Mesenchymal stem cell (in vitro differentiated cells and primary cell): ENCODE results near the gene PRSS50.
A peak's percentile ranks its signal among the peaks of the same experiment; 100 is the strongest.

ENCODE experiments used
- DNase-seq: peaks from one replicate; pipeline ENCODE4 v3.0.0-alpha.2; 2013
- H2AFZ ChIP-seq: one replicate; pipeline ENCODE4 v1.6.1; 2013; ENCODE audit warnings: low read depth, mild to moderate bottlenecking, control low read depth, inconsistent platforms, low read length, moderate library complexity
- H2AK5ac ChIP-seq: 2 replicates; pipeline ENCODE4 v1.6.1; 2013; ENCODE audit warnings: low read length, moderate library complexity, mild to moderate bottlenecking, inconsistent platforms; ENCODE audit not compliant: severe bottlenecking
- H2BK120ac ChIP-seq: one replicate; pipeline ENCODE4 v1.6.1; 2013; ENCODE audit warnings: low read depth, mild to moderate bottlenecking, inconsistent platforms, low read length, moderate library complexity
- H2BK12ac ChIP-seq, 2 experiments: one replicate each; pipeline ENCODE4 v1.6.1; 2013; ENCODE audit warnings: inconsistent platforms in 2 of 2, low read length in 2 of 2, mild to moderate bottlenecking in 2 of 2, moderate library complexity in 2 of 2, control low read depth in 1 of 2
- H2BK15ac ChIP-seq: one replicate; pipeline ENCODE4 v1.6.1; 2013; ENCODE audit warnings: mild to moderate bottlenecking, low read depth, inconsistent platforms; ENCODE audit not compliant: poor library complexity, severe bottlenecking
- H2BK5ac ChIP-seq: 2 replicates; pipeline ENCODE4 v1.6.1; 2013; ENCODE audit warnings: low read depth, mild to moderate bottlenecking, low read length, control low read depth, inconsistent platforms; ENCODE audit not compliant: poor library complexity, severe bottlenecking
- H3K14ac ChIP-seq, 2 experiments: one replicate each; pipeline ENCODE4 v1.6.1; 2013; ENCODE audit warnings: inconsistent platforms in 2 of 2, low read length in 2 of 2, control low read depth in 1 of 2, mild to moderate bottlenecking in 1 of 2, moderate library complexity in 1 of 2
- H3K18ac ChIP-seq, 2 experiments: one replicate each; pipeline ENCODE4 v1.6.1; 2013; ENCODE audit warnings: inconsistent platforms in 2 of 2, low read length in 2 of 2, control low read depth in 1 of 2, low read depth in 1 of 2, mild to moderate bottlenecking in 1 of 2
- H3K23ac ChIP-seq, 2 experiments: one replicate each; pipeline ENCODE4 v1.6.1; 2013; ENCODE audit warnings: inconsistent platforms in 2 of 2, low read length in 2 of 2, mild to moderate bottlenecking in 2 of 2, moderate library complexity in 2 of 2, control low read depth in 1 of 2
- H3K27ac ChIP-seq: 2 replicates; pipeline ENCODE4 v1.5.1; 2013; ENCODE audit warnings: mild to moderate bottlenecking, moderate library complexity, low read length, control low read depth, inconsistent platforms; ENCODE audit not compliant: poor library complexity, severe bottlenecking
- H3K27me3 ChIP-seq, 2 experiments: 2 replicates each; pipeline versions ENCODE4 v1.6.1 to v1.7.0; 2013; ENCODE audit warnings: low read length in 2 of 2, mild to moderate bottlenecking in 2 of 2, moderate library complexity in 2 of 2, control low read depth in 1 of 2, inconsistent platforms in 1 of 2; ENCODE audit not compliant: control insufficient read depth in 1 of 2, insufficient read depth in 1 of 2
- H3K36me3 ChIP-seq, 2 experiments: 2 replicates each; pipeline versions ENCODE4 v1.6.1 to v1.7.0; 2013; ENCODE audit warnings: low read length in 2 of 2, control low read depth in 1 of 2, inconsistent platforms in 1 of 2, low read depth in 1 of 2, mild to moderate bottlenecking in 1 of 2; ENCODE audit not compliant: insufficient read depth in 2 of 2, control insufficient read depth in 1 of 2
- H3K4ac ChIP-seq, 2 experiments: one replicate each; pipeline ENCODE4 v1.6.1; 2013; ENCODE audit warnings: inconsistent platforms in 2 of 2, low read length in 2 of 2, mild to moderate bottlenecking in 2 of 2, moderate library complexity in 2 of 2, control low read depth in 1 of 2, low read depth in 1 of 2
- H3K4me1 ChIP-seq: 2 replicates; pipeline ENCODE4 v1.6.1; 2013; ENCODE audit warnings: low read depth, low read length, control low read depth; ENCODE audit not compliant: control insufficient read depth, insufficient read depth
- H3K4me2 ChIP-seq: 2 replicates; pipeline ENCODE4 v1.6.1; 2013; ENCODE audit warnings: low read length, mild to moderate bottlenecking, inconsistent platforms; ENCODE audit not compliant: poor library complexity, severe bottlenecking
- H3K4me3 ChIP-seq, 2 experiments: 2 replicates each; pipeline versions ENCODE4 v1.5.1 to v1.7.0; 2013; ENCODE audit warnings: low read length in 2 of 2, mild to moderate bottlenecking in 2 of 2, control low read depth in 1 of 2, low read depth in 1 of 2; ENCODE audit not compliant: insufficient read depth in 1 of 2
- H3K79me1 ChIP-seq: replicated peaks from 2 replicates; pipeline ENCODE4 v1.6.1; 2013; ENCODE audit warnings: mild to moderate bottlenecking, control low read depth, low read length, inconsistent platforms; ENCODE audit not compliant: poor library complexity, severe bottlenecking
- H3K9ac ChIP-seq: 2 replicates; pipeline ENCODE4 v1.7.0; 2013; ENCODE audit warnings: mild to moderate bottlenecking, low read length, moderate library complexity
- H3K9me3 ChIP-seq: 2 replicates; pipeline ENCODE4 v1.7.0; 2013; ENCODE audit warnings: mild to moderate bottlenecking, low read length; ENCODE audit not compliant: control insufficient read depth
- H4K8ac ChIP-seq: one replicate; pipeline ENCODE4 v1.6.1; 2013; ENCODE audit warnings: inconsistent platforms, mild to moderate bottlenecking, low read length, moderate library complexity
- H4K91ac ChIP-seq: one replicate; pipeline ENCODE4 v1.6.1; 2013; ENCODE audit warnings: mild to moderate bottlenecking, low read length, inconsistent platforms
- WGBS: methylation state at CpG from one replicate; pipeline ENCODE4 v1.1.7; 2013; ENCODE audit warnings: mixed read lengths; 5-methylcytosine and 5-hydroxymethylcytosine counted together

The PRSS50 gene

DNA sequence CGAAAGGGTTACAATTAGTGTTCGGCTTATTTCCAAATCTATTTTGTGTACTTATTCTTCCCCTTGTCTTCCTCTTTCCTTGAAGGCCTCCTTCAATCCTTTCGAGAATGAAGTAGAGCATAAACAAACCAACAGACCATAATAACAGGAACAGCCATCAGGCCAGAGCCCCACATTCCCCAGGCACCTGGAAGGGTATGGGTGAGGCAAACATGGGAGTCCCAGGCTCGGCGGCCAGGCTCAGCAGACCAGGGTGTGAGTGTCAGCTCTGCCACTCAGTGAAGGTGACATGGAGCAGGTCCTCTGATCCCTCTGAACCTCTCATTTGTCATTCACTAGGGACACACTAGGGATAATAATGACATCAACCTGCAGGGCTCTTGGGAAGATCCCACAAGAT is 38.0 kb downstream of the PRSS50 start:
- Histone ChIP-seq H3K23ac (no peak overlapping the region), H2BK5ac (no peak overlapping the region), H3K4me2 (no peak overlapping the region), H3K14ac (no peak overlapping the region), H3K4ac (no peak overlapping the region), H2BK120ac (no peak overlapping the region), H3K9ac (no peak overlapping the region), H4K8ac (no peak overlapping the region), H3K27ac (no peak overlapping the region), H2AFZ (no peak overlapping the region), H3K9me3 (no peaks in the 10 kb centered on the region), H2BK15ac (no peak overlapping the region), H3K18ac (no peak overlapping the region), H3K4me3 (no peak overlapping the region), H3K36me3 (peaks cover 0 to 2% of the 10 kb centered on the region in 2 experiments), H4K91ac (no peak overlapping the region), H2AK5ac (no peak overlapping the region), H3K4me1 (peaks cover 2% of the 10 kb centered on the region), H3K79me1 (no peaks in the 10 kb centered on the region), H2BK12ac (no peak overlapping the region), H3K27me3 (peaks cover 9 to 12% of the 10 kb centered on the region in 2 experiments)
- DNase-seq = no peak
- 93% methylated on average over 5 of the region's 5 CpGs for WGBS

GRCh38 chr3:46678280-46678679 is 39.4 kb downstream of the PRSS50 start:
- Histone ChIP-seq H3K4me3 (no peak overlapping the region), H3K27ac (no peak overlapping the region), H3K9ac (no peak overlapping the region), H2AK5ac (no peak overlapping the region), H3K79me1 (no peaks in the 10 kb centered on the region), H2BK15ac (no peak overlapping the region), H2BK5ac (no peak overlapping the region), H2BK120ac (no peak overlapping the region), H3K4me1 (peaks cover 2% of the 10 kb centered on the region), H3K23ac (no peak overlapping the region), H3K4me2 (no peak overlapping the region), H4K8ac (no peak overlapping the region), H3K36me3 (no peaks in the 10 kb centered on the region), H3K4ac (no peak overlapping the region), H3K27me3 (peaks cover 12 to 16% of the 10 kb centered on the region in 2 experiments), H2AFZ (no peak overlapping the region), H4K91ac (no peak overlapping the region), H3K18ac (no peak overlapping the region), H3K14ac (no peak overlapping the region), H3K9me3 (no peaks in the 10 kb centered on the region), H2BK12ac (no peak overlapping the region)
- DNase-seq = no peak
- WGBS = 94% methylated on average over 5 of the region's 6 CpGs

- Histone ChIP-seq H2AFZ (no peak overlapping the region), H3K18ac (no peak overlapping the region), H3K4me2 (no peak overlapping the region), H2BK5ac (no peak overlapping the region), H4K8ac (no peak overlapping the region), H3K9me3 (no peaks in the 10 kb centered on the region), H2BK120ac (no peak overlapping the region), H2AK5ac (no peak overlapping the region), H3K14ac (no peak overlapping the region), H3K27me3 (peaks cover 14 to 18% of the 10 kb centered on the region in 2 experiments), H3K36me3 (no peaks in the 10 kb centered on the region), H3K9ac (no peak overlapping the region), H3K27ac (no peak overlapping the region), H3K79me1 (no peaks in the 10 kb centered on the region), H4K91ac (no peak overlapping the region), H3K4me1 (peaks cover 2% of the 10 kb centered on the region), H3K4me3 (peak overlapping the region in 1 of 2 experiments; percentile 33), H3K4ac (no peak overlapping the region), H3K23ac (no peak overlapping the region), H2BK15ac (no peak overlapping the region), H2BK12ac (no peak overlapping the region)
- no peak for DNase-seq
- 83% methylated on average over 6 of the region's 6 CpGs for WGBS
These were observed 40.3 kb downstream of the PRSS50 start for GRCh38 chr3:46677411-46677726.

DNA sequence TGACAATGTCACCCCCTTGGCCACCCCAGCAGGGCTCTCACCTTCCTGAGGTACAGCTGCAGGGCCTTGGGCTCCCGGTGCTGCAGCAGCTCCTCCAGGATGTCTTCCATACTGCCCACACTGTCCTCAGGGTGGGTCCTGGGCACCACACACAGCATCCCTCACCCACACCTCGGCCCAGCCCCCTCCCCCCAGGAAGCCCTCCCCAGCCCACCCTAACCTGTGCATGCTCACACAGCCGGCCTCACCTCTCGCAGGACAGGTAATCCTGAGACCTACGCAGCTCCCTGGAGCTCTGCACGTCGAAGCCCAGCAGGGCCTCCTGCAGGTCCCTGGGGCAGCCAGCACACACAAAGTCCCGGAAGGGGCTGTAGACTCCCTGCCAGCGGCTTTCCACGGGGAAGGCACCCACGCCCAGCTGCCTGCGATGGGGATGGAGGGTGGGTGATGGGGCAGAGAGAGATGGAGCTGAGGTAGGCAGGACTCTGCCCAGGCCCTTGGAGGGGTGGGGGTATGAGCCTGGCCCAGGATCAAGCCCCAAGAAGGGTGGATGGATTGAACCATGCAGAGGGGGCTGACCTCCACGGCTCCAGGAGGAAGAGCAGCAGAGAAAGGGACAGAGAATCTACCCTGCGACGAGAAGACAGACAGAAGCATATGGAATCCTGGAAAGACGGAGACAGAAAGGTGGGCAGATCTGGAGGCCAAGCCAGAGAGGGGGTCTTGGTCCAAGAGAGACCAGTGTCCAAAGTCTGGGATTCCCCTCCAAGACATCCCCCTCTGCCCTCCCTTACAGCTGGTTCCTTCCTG is 40.9 kb downstream of the PRSS50 start:
- Histone ChIP-seq H3K14ac (no peak overlapping the region), H3K27ac (no peak overlapping the region), H3K36me3 (no peaks in the 10 kb centered on the region), H2BK15ac (no peak overlapping the region), H3K79me1 (no peaks in the 10 kb centered on the region), H2AK5ac (no peak overlapping the region), H2BK5ac (no peak overlapping the region), H4K91ac (no peak overlapping the region), H2BK120ac (no peak overlapping the region), H3K27me3 (peaks cover 14 to 20% of the 10 kb centered on the region in 2 experiments), H3K4me2 (no peak overlapping the region), H3K4ac (no peak overlapping the region), H3K9ac (no peak overlapping the region), H2BK12ac (no peak overlapping the region), H4K8ac (peak overlapping the region; percentile 49), H2AFZ (no peak overlapping the region), H3K18ac (no peak overlapping the region), H3K4me1 (peaks cover 2% of the 10 kb centered on the region), H3K23ac (no peak overlapping the region), H3K9me3 (no peaks in the 10 kb centered on the region), H3K4me3 (no peak overlapping the region)
- DNase-seq = no peak
- WGBS = 85% methylated on average over 16 of the region's 16 CpGs
